K562 treated with DMSO at 1 percent for 48 hours (cell line): ENCODE results near the gene GPS1. TPM values are rescaled to one million over a fixed set of nuclear protein-coding genes. Genes with fewer than 3 reads are reported as not detected.

Experiments used
- total RNA-seq: library from RNA; unstranded; fragments of 300-600 nt; gene quantifications from 2 replicates; pipeline ENCODE4 v1.2.3, GENCODE V29; 2022; ENCODE audit warnings: low replicate concordance; ENCODE audit errors: extremely low read depth

Gene GPS1
- total RNA-seq, result 331 TPM in 1 of 2 replicates, not detected in the other

GRCh38 chr17:82051776-82052637 lies at the start of gene GPS1, which contains the start of gene RFNG:
TSS of gene GPS1 (plus strand) at chr17:82051898. CDS start at chr17:82051932, 34 bp downstream.
TSS of gene RFNG (minus strand) at chr17:82051811. CDS start at chr17:82051766, 45 bp downstream.

GRCh38 chr17:82022310-82022980 lies 29.3 kb upstream of the GPS1 start, which contains the start of gene CENPX:
TSS of gene CENPX (minus strand) at chr17:82022878. CDS start at chr17:82022861, 17 bp downstream.

GRCh38 chr17:82022981-82023446 lies 28.7 kb upstream of the GPS1 start, which contains the start of gene LRRC45:
TSS of gene LRRC45 (plus strand) at chr17:82023305. CDS start at chr17:82023644, 339 bp downstream.

GRCh38 chr17:82031303-82031884 lies 20.3 kb upstream of the GPS1 start, which contains the start of gene RAC3:
TSS of gene RAC3 (plus strand) at chr17:82031678. CDS start at chr17:82031762, 84 bp downstream.

GRCh38 chr17:82037092-82037888 lies 14.4 kb upstream of the GPS1 start, which contains the start of gene DCXR:
TSS of gene DCXR (minus strand) at chr17:82037697. CDS start at chr17:82037682, 15 bp downstream.

GRCh38 chr17:82065638-82066303 lies 14.1 kb downstream of the GPS1 start, which contains the start of gene DUS1L:
TSS of gene DUS1L (minus strand) at chr17:82065804. CDS start at chr17:82065059, 745 bp downstream.

GRCh38 chr17:82098169-82098938 lies 46.7 kb downstream of the GPS1 start, which contains the start of gene FASN:
TSS of gene FASN (minus strand) at chr17:82098236. CDS start at chr17:82096445, 1,791 bp downstream.

Other genes starting within 250 kb of the GPS1 start
- not detected in 2 replicates for gene GCGR, start 247.7 kb upstream of the GPS1 start, total RNA-seq
- not detected in 2 replicates for gene MCRIP1, start 218.6 kb upstream of the GPS1 start, total RNA-seq
- not detected in 2 replicates for gene PPP1R27, start 216.8 kb upstream of the GPS1 start, total RNA-seq
- gene P4HB, start 191.4 kb upstream of the GPS1 start, total RNA-seq, result 1,566 TPM in 1 of 2 replicates, not detected in the other
- 847 TPM in 1 of 2 replicates, not detected in the other for gene ARHGDIA, start 180.6 kb upstream of the GPS1 start, total RNA-seq
- gene ALYREF, start 160.3 kb upstream of the GPS1 start, total RNA-seq, result not detected in 2 replicates
- gene ANAPC11, start 160.2 kb upstream of the GPS1 start, total RNA-seq, result 1,946 TPM in 1 of 2 replicates, not detected in the other
- gene NPB, start 149.7 kb upstream of the GPS1 start, total RNA-seq, result not detected in 2 replicates
- gene PCYT2, start 140.5 kb upstream of the GPS1 start, total RNA-seq, result not detected in 2 replicates
- gene SIRT7, start 133.7 kb upstream of the GPS1 start, total RNA-seq, result not detected in 2 replicates
- gene MAFG, start 124.2 kb upstream of the GPS1 start, total RNA-seq, result not detected in 2 replicates
- not detected in 2 replicates for gene PYCR1, start 114.6 kb upstream of the GPS1 start, total RNA-seq
- gene MYADML2, start 104.7 kb upstream of the GPS1 start, total RNA-seq, result not detected in 2 replicates
- not detected in 2 replicates for gene NOTUM, start 90.7 kb upstream of the GPS1 start, total RNA-seq
- not detected in 2 replicates for gene ASPSCR1, start 74.3 kb upstream of the GPS1 start, total RNA-seq
- gene CENPX, start 29.0 kb upstream of the GPS1 start, total RNA-seq, result not detected in 2 replicates
- gene LRRC45, start 28.6 kb upstream of the GPS1 start, total RNA-seq, result not detected in 2 replicates
- gene RAC3, start 20.2 kb upstream of the GPS1 start, total RNA-seq, result not detected in 2 replicates
- gene DCXR, start 14.2 kb upstream of the GPS1 start, total RNA-seq, result not detected in 2 replicates
- not detected in 2 replicates for gene RFNG, start 87 bp upstream of the GPS1 start, total RNA-seq
- gene DUS1L, start 13.9 kb downstream of the GPS1 start, total RNA-seq, result not detected in 2 replicates
- gene FASN, start 46.3 kb downstream of the GPS1 start, total RNA-seq, result 80.4 TPM in 1 of 2 replicates, not detected in the other
- not detected in 2 replicates for gene CCDC57, start 160.9 kb downstream of the GPS1 start, total RNA-seq
- not detected in 2 replicates for gene SLC16A3, start 177.1 kb downstream of the GPS1 start, total RNA-seq
- 111 TPM in 1 of 2 replicates, not detected in the other for gene CSNK1D, start 221.8 kb downstream of the GPS1 start, total RNA-seq